Tibial artery (tissue), 4 donors: ENCODE data around the gene TXNRD1.

Experiments
- DNase-seq, 2 donors: peaks; one replicate each; pipeline ENCODE4 v3.0.0-alpha.2; 2019
- H3K27ac ChIP-seq, 2 donors: fragments of 200-600 bp; sonication (generic) in 1 of 2; 1 replicate in 1 of 2; 2 replicates in 1 of 2; pipeline ENCODE4 v1.5.1; 2018 to 2019; ENCODE audit warnings: mild to moderate bottlenecking in 1 of 2
- H3K27me3 ChIP-seq, 2 donors: fragments of 200-600 bp; sonication (generic) in 1 of 2; one replicate each; pipeline versions ENCODE4 v1.5.1 to v1.6.0; 2016 to 2019
- H3K36me3 ChIP-seq, 3 donors: fragments of 200-600 bp; sonication (generic) in 2 of 3; one replicate each; pipeline ENCODE4 v1.5.1; 2016 to 2019; ENCODE audit warnings: mild to moderate bottlenecking in 2 of 3
- H3K4me1 ChIP-seq, 4 donors: fragments of 200-600 bp; sonication (generic) in 2 of 4; 1 replicate in 3 of 4; 2 replicates in 1 of 4; pipeline ENCODE4 v1.5.1; 2016 to 2019
- H3K4me3 ChIP-seq, 2 donors: fragments of 200-600 bp; sonication (generic) in 1 of 2; 1 replicate in 1 of 2; 2 replicates in 1 of 2; pipeline ENCODE4 v1.5.1; 2018 to 2019; ENCODE audit warnings: mild to moderate bottlenecking in 2 of 2
- H3K9me3 ChIP-seq, 3 donors: fragments of 200-600 bp; sonication (generic) in 1 of 3; one replicate each; pipeline ENCODE4 v1.5.1; 2016 to 2019
- intact Hi-C: fragments of 100-400 bp; cut with DNase I; formaldehyde crosslinking; loops from one replicate; pipeline ENCODE4 v1.15.0; 2023; ENCODE audit warnings: low total_unique reads
- TF ChIP-seq, protein P1 (sequence below), 2 experiments: fragments of 200-600 bp in 1 of 2; fragments of 450-650 bp in 1 of 2; IDR thresholded peaks; one replicate each; pipeline ENCODE4 v1.5.1; 2017 to 2019; ENCODE audit warnings: antibody characterized with exemption in 2 of 2, mild to moderate bottlenecking in 1 of 2, moderate library complexity in 1 of 2

Gene TXNRD1

GRCh38 chr12:104310751-104311633 is 95.4 kb downstream of the TXNRD1 start:
- TF ChIP-seq, protein P1, sequence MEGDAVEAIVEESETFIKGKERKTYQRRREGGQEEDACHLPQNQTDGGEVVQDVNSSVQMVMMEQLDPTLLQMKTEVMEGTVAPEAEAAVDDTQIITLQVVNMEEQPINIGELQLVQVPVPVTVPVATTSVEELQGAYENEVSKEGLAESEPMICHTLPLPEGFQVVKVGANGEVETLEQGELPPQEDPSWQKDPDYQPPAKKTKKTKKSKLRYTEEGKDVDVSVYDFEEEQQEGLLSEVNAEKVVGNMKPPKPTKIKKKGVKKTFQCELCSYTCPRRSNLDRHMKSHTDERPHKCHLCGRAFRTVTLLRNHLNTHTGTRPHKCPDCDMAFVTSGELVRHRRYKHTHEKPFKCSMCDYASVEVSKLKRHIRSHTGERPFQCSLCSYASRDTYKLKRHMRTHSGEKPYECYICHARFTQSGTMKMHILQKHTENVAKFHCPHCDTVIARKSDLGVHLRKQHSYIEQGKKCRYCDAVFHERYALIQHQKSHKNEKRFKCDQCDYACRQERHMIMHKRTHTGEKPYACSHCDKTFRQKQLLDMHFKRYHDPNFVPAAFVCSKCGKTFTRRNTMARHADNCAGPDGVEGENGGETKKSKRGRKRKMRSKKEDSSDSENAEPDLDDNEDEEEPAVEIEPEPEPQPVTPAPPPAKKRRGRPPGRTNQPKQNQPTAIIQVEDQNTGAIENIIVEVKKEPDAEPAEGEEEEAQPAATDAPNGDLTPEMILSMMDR (IDR thresholded peaks at IDR 0.05) = no peak
- DNase-seq = no peak
- Histone ChIP-seq H3K9me3 (no peaks in the 10 kb centered on the region), H3K27me3 (no peaks in the 10 kb centered on the region), H3K4me3 (no peak overlapping the region), H3K36me3 (peaks cover 48 to 57% (median 54%) of the 10 kb centered on the region in 3 donors), H3K4me1 (peaks cover 0 to 36% (median 15%) of the 10 kb centered on the region in 4 donors), H3K27ac (no peak overlapping the region)
- intact Hi-C loops = no loop called here

DNA sequence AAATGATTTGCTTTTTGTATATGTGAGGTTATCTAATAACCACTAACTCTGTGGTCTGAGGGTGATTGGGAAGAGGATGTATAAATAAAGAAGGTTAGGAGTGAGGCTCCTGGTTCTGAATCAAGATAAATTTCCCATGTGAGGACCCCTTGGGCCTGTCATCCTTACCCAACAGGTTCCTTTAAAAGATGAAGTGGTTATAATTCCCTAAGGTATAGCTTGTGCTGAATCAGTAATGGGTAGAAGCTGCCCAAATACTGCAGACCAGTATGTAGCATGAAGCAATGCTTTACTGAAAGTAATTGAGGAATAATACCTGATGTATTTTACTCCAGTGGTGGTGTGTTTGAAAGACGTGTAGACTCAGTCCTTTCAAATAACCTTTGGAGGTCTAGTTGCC is 96.6 kb downstream of the TXNRD1 start:
- H3K4me3 ChIP-seq = no peak overlapping the region
- no peaks in the 10 kb centered on the region for H3K27me3 ChIP-seq
- peaks cover 0 to 23% (median 5%) of the 10 kb centered on the region in 4 donors for H3K4me1 ChIP-seq
- TF ChIP-seq, protein P1 (IDR thresholded peaks at IDR 0.05) = no peak
- no peak for DNase-seq
- intact Hi-C loops = no loop called here
- no peaks in the 10 kb centered on the region for H3K9me3 ChIP-seq
- H3K27ac ChIP-seq = no peak overlapping the region
- peaks cover 61 to 69% (median 67%) of the 10 kb centered on the region in 3 donors for H3K36me3 ChIP-seq

GRCh38 chr12:104312654-104313053 is 97.1 kb downstream of the TXNRD1 start:
- no peak overlapping the region for H3K27ac ChIP-seq
- H3K4me1 ChIP-seq = peaks cover 0 to 19% (median 3%) of the 10 kb centered on the region in 4 donors
- H3K9me3 ChIP-seq = no peaks in the 10 kb centered on the region
- H3K36me3 ChIP-seq = peaks cover 65 to 74% (median 71%) of the 10 kb centered on the region in 3 donors
- H3K4me3 ChIP-seq = no peak overlapping the region
- intact Hi-C loops = no loop called here
- TF ChIP-seq, protein P1 (IDR thresholded peaks at IDR 0.05) = no peak
- no peaks in the 10 kb centered on the region for H3K27me3 ChIP-seq
- no peak for DNase-seq

- DNase-seq = no peak
- TF ChIP-seq, protein P1 (IDR thresholded peaks at IDR 0.05) = no peak
- no peak overlapping the region for H3K27ac ChIP-seq
- peaks cover 76 to 83% (median 82%) of the 10 kb centered on the region in 3 donors for H3K36me3 ChIP-seq
- intact Hi-C loops = no loop called here
- H3K27me3 ChIP-seq = no peaks in the 10 kb centered on the region
- no peak overlapping the region for H3K4me3 ChIP-seq
- H3K9me3 ChIP-seq = no peaks in the 10 kb centered on the region
- peaks cover 0 to 18% (median 0%) of the 10 kb centered on the region in 4 donors for H3K4me1 ChIP-seq
Observed at GRCh38 chr12:104313568-104314241, 98.1 kb downstream of the TXNRD1 start.

GRCh38 chr12:104314242-104314614 is 98.6 kb downstream of the TXNRD1 start:
- TF ChIP-seq, protein P1 (IDR thresholded peaks at IDR 0.05) = no peak
- intact Hi-C loops = no loop called here
- peaks cover 81 to 88% (median 87%) of the 10 kb centered on the region in 3 donors for H3K36me3 ChIP-seq
- no peaks in the 10 kb centered on the region for H3K27me3 ChIP-seq
- H3K4me3 ChIP-seq = no peak overlapping the region
- DNase-seq = no peak
- no peaks in the 10 kb centered on the region for H3K9me3 ChIP-seq
- no peak overlapping the region for H3K27ac ChIP-seq
- H3K4me1 ChIP-seq = peaks cover 0 to 14% (median 0%) of the 10 kb centered on the region in 4 donors
